Measurements from ENCODE around the gene ZNF619.
"Not testable (repeated sequence)": the region's sequence is repeated elsewhere in the genome, so short reads cannot be mapped to it uniquely, and the experiment has no call there.

ZNF619 gene

DNA sequence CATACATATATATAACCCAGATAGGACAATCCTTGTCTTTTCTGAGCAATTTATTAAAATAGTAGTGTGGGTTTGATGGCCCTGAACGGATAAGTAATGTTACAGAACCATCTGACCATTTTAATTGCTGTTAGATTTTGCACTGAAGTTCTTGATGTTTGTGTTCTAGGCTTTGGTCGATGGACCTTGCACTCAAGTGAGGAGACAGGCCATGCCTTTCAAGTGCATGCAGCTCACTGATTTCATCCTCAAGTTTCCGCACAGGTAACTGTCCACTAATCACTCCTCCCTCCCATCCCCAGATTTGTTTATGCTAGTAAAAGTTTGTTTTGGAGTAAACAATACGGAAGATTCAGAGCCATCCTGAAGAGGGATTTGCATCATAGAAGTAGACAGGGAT lies 18.4 kb upstream of the ZNF619 start:
- no peak for TF ChIP-seq POLR2AphosphoS5 (IDR thresholded peaks at IDR 0.05; ENCODE audit: low read depth)
- no peak for TF ChIP-seq SPI1 (IDR thresholded peaks at IDR 0.05; ENCODE audit: borderline replicate concordance, low read depth)
- TF ChIP-seq REST (IDR thresholded peaks at IDR 0.05; ENCODE audit: insufficient replicate concordance, low read depth) = no peak
- TF ChIP-seq GABPA (IDR thresholded peaks at IDR 0.05; ENCODE audit: low read depth) = no peak
- TF ChIP-seq, protein P1, sequence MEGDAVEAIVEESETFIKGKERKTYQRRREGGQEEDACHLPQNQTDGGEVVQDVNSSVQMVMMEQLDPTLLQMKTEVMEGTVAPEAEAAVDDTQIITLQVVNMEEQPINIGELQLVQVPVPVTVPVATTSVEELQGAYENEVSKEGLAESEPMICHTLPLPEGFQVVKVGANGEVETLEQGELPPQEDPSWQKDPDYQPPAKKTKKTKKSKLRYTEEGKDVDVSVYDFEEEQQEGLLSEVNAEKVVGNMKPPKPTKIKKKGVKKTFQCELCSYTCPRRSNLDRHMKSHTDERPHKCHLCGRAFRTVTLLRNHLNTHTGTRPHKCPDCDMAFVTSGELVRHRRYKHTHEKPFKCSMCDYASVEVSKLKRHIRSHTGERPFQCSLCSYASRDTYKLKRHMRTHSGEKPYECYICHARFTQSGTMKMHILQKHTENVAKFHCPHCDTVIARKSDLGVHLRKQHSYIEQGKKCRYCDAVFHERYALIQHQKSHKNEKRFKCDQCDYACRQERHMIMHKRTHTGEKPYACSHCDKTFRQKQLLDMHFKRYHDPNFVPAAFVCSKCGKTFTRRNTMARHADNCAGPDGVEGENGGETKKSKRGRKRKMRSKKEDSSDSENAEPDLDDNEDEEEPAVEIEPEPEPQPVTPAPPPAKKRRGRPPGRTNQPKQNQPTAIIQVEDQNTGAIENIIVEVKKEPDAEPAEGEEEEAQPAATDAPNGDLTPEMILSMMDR (IDR thresholded peaks at IDR 0.05; ENCODE audit: insufficient read depth, low read length) = no peak
- Histone ChIP-seq H3K27ac (replicated peaks) (peak overlapping the region; percentile 86), H3K4me3 (replicated peaks; ENCODE audit: insufficient read depth, low read length) (peak overlapping the region; percentile 91), H3K27me3 (ENCODE audit: insufficient read depth, poor library complexity, severe bottlenecking) (no peaks in the 10 kb centered on the region)
- DNase-seq (ENCODE audit: low read depth in 1 of 2, low spot score in 1 of 2) = no peak

- not testable (repeated sequence) for H3K4me3 ChIP-seq (replicated peaks; ENCODE audit: insufficient read depth, low read length); H3K27me3 ChIP-seq (ENCODE audit: insufficient read depth, poor library complexity, severe bottlenecking); H3K27ac ChIP-seq (replicated peaks)
- peak in 1 of 2 experiments; percentile 34 for DNase-seq (ENCODE audit: low read depth in 1 of 2, low spot score in 1 of 2)
Observed at GRCh38 chr3:40460481-40460880, 16.4 kb upstream of the ZNF619 start.

- no peaks in the 10 kb centered on the region for H3K27me3 ChIP-seq (ENCODE audit: insufficient read depth, poor library complexity, severe bottlenecking)
- DNase-seq (ENCODE audit: low read depth in 1 of 2, low spot score in 1 of 2) = no peak
- H3K4me3 ChIP-seq (replicated peaks; ENCODE audit: insufficient read depth, low read length) = no peak overlapping the region
- H3K27ac ChIP-seq (replicated peaks) = no peak overlapping the region
- no peak for TF ChIP-seq POLR2AphosphoS5 (IDR thresholded peaks at IDR 0.05; ENCODE audit: low read depth)
- TF ChIP-seq, protein P1 (IDR thresholded peaks at IDR 0.05; ENCODE audit: insufficient read depth, low read length) = no peak
- TF ChIP-seq REST (IDR thresholded peaks at IDR 0.05; ENCODE audit: insufficient replicate concordance, low read depth) = no peak
- no peak for TF ChIP-seq SPI1 (IDR thresholded peaks at IDR 0.05; ENCODE audit: borderline replicate concordance, low read depth)
- TF ChIP-seq GABPA (IDR thresholded peaks at IDR 0.05; ENCODE audit: low read depth) = no peak
Observed at GRCh38 chr3:40461161-40461560, 15.8 kb upstream of the ZNF619 start.

- H3K4me3 ChIP-seq (replicated peaks; ENCODE audit: insufficient read depth, low read length); H3K27ac ChIP-seq (replicated peaks); H3K27me3 ChIP-seq (ENCODE audit: insufficient read depth, poor library complexity, severe bottlenecking); DNase-seq (ENCODE audit: low read depth in 1 of 2, low spot score in 1 of 2): not testable (repeated sequence)
Observed at GRCh38 chr3:40462838-40463237, 14.1 kb upstream of the ZNF619 start.

DNA sequence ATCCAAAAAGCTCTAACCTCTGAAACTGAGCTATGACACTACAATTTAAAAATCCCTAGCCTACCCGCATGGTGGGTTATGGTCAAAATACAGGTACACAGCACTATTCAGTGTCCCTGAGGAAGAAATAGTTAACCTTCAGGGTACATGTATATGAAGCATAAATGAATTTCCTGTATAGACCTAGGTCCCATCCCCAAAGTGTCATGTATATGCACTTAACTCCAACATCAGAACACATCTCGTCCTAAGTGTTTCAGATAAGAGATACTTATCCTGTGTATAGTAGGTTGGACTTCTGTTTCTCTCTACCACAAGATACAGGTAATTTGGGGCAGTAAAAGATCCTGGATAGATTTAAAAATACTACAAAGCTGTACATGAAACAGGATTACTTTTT lies 13.3 kb upstream of the ZNF619 start:
- Histone ChIP-seq H3K4me3 (replicated peaks; ENCODE audit: insufficient read depth, low read length) (no peak overlapping the region), H3K27ac (replicated peaks) (no peak overlapping the region), H3K27me3 (ENCODE audit: insufficient read depth, poor library complexity, severe bottlenecking) (no peaks in the 10 kb centered on the region)
- no peak for DNase-seq (ENCODE audit: low read depth in 1 of 2, low spot score in 1 of 2)
- no peak for TF ChIP-seq POLR2AphosphoS5 (IDR thresholded peaks at IDR 0.05; ENCODE audit: low read depth)
- TF ChIP-seq, protein P1 (IDR thresholded peaks at IDR 0.05; ENCODE audit: insufficient read depth, low read length) = no peak

Data from HL-60 (cell line).